PC-9 (cell line): ENCODE data around the gene MAGI1.

Source experiments
- EZH2 ChIP-seq: fragments of 200-600 bp; sonication (generic); IDR thresholded peaks from 2 replicates; pipeline ENCODE4 v1.8.0; 2017; ENCODE audit warnings: antibody characterized with exemption, low read depth
- TF ChIP-seq, protein P1 (sequence below): fragments of 200-600 bp; sonication (generic); conservative IDR thresholded peaks from 2 replicates; pipeline ENCODE4 v1.6.1; 2017; ENCODE audit warnings: mixed run types, antibody characterized with exemption, mild to moderate bottlenecking, moderate library complexity

- TF ChIP-seq, protein P1, sequence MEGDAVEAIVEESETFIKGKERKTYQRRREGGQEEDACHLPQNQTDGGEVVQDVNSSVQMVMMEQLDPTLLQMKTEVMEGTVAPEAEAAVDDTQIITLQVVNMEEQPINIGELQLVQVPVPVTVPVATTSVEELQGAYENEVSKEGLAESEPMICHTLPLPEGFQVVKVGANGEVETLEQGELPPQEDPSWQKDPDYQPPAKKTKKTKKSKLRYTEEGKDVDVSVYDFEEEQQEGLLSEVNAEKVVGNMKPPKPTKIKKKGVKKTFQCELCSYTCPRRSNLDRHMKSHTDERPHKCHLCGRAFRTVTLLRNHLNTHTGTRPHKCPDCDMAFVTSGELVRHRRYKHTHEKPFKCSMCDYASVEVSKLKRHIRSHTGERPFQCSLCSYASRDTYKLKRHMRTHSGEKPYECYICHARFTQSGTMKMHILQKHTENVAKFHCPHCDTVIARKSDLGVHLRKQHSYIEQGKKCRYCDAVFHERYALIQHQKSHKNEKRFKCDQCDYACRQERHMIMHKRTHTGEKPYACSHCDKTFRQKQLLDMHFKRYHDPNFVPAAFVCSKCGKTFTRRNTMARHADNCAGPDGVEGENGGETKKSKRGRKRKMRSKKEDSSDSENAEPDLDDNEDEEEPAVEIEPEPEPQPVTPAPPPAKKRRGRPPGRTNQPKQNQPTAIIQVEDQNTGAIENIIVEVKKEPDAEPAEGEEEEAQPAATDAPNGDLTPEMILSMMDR, result no peak
- TF ChIP-seq EZH2, result no peak
These were observed 546.5 kb downstream of the MAGI1 start for GRCh38 chr3:65492249-65492648.
